DND-41 (cell line): Measurements from ENCODE around the gene DCHS1.

Source experiments
- ATAC-seq: fragments of 200-7000 bp; cut with Tn5 transposase; 3 replicates; pipeline ENCODE4 v1.9.1; 2021; ENCODE audit warnings: low read depth; ENCODE audit not compliant: insufficient read depth
- DNase-seq: peaks from one replicate; pipeline ENCODE4 v3.0.0-alpha.2; 2020
- H2AFZ ChIP-seq: 2 replicates; pipeline ENCODE4 v1.6.0; 2012; ENCODE audit warnings: low read depth, low read length
- H3K27ac ChIP-seq: 2 replicates; pipeline ENCODE4 v1.5.1; 2012; ENCODE audit warnings: low read length, inconsistent platforms
- H3K27me3 ChIP-seq: fragments of 200-600 bp; sonication (generic); 2 replicates; pipeline ENCODE4 v1.6.0; 2012; ENCODE audit warnings: low read length, mild to moderate bottlenecking, inconsistent platforms; ENCODE audit not compliant: insufficient read depth, poor library complexity
- H3K36me3 ChIP-seq: 2 replicates; pipeline ENCODE4 v1.5.1; 2012; ENCODE audit warnings: low read length, inconsistent platforms; ENCODE audit not compliant: insufficient read depth
- H3K4me1 ChIP-seq: 2 replicates; pipeline ENCODE4 v1.5.1; 2012; ENCODE audit warnings: mild to moderate bottlenecking, low read length; ENCODE audit not compliant: insufficient read depth
- H3K4me2 ChIP-seq: 2 replicates; pipeline ENCODE4 v1.6.0; 2012; ENCODE audit warnings: mild to moderate bottlenecking, moderate library complexity, low read length, inconsistent platforms; ENCODE audit not compliant: insufficient read depth
- H3K4me3 ChIP-seq, 2 experiments: fragments of 200-600 bp in 1 of 2; shearing (Covaris generic) in 1 of 2; 2 replicates each; pipeline ENCODE4 v1.5.1; 2012 to 2016; ENCODE audit warnings: inconsistent platforms in 2 of 2, low read length in 2 of 2, mild to moderate bottlenecking in 2 of 2, low read depth in 1 of 2, moderate library complexity in 1 of 2
- H3K79me2 ChIP-seq: 2 replicates; pipeline ENCODE4 v1.6.0; 2012; ENCODE audit warnings: low read length, inconsistent platforms; ENCODE audit not compliant: insufficient read depth
- H3K9ac ChIP-seq: 2 replicates; pipeline ENCODE4 v1.6.0; 2012; ENCODE audit warnings: low read depth, mild to moderate bottlenecking, inconsistent platforms, low read length, moderate library complexity
- H3K9me3 ChIP-seq: 2 replicates; pipeline ENCODE4 v1.5.1; 2012; ENCODE audit warnings: low read length, moderate library complexity, mild to moderate bottlenecking, inconsistent platforms; ENCODE audit not compliant: insufficient read depth, severe bottlenecking
- H4K20me1 ChIP-seq: 2 replicates; pipeline ENCODE4 v1.6.0; 2012; ENCODE audit warnings: low read length; ENCODE audit not compliant: insufficient read depth
- EZH2 ChIP-seq: IDR thresholded peaks from 3 replicates; pipeline ENCODE4 v1.6.1; 2012; ENCODE audit warnings: borderline replicate concordance, low read depth, mild to moderate bottlenecking, moderate library complexity, low read length, inconsistent platforms; ENCODE audit not compliant: severe bottlenecking
- TF ChIP-seq, protein P1 (sequence below): IDR thresholded peaks from 2 replicates; pipeline ENCODE4 v1.5.1; 2012; ENCODE audit warnings: borderline replicate concordance, low read length, moderate library complexity, mild to moderate bottlenecking; ENCODE audit not compliant: poor library complexity, severe bottlenecking; ENCODE audit errors: extremely low read depth

DCHS1 gene

DNA sequence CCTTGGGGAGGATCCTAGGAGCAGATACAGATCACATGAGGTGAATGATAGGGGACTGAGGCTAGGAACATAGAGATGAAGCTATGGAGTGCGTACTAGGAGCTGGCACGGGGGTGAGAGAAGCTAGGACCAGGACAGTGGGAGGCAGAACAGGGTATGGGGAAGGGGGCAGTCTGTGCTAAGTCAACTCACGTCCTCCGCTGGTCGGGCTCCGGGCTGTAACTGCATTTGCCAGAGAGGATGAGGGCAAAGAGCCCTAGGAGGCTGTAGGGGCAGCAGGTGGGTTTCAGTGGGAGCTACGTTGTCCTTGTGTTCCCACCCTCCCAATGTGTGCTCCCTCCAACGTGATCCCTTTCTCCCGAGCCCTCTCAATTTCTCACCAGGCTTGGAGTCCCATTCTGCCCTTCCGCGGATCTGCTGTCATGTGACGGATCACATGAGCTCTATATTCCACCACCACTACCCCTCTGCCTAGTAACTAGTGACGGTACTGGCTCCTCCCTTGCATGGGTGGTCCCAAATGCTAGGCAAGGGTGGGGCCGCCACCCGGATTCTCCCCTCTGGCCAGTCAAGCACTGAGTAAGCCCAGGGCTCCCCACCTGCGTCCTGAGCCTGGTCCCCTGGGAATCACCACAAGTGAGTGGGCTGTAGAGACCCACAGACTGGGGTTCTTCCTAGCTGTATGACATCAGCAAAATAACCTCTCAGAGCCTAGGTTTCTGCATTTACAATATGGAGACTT is 36.4 kb downstream of the DCHS1 start, which contains the start of gene TPP1:
Gene TPP1 (minus strand): TSS at position 419 of the 742 bp plus-strand sequence. CDS start 22 bp downstream, at position 397.
- peak within 1 kb of the TSS; percentile 44 to 81; a peak in 3 of 4 replicates for H3K4me3 ChIP-seq
- H3K4me1 ChIP-seq: peaks cover 24% of the 10 kb centered on the region
- peaks cover 24% of the 10 kb centered on the region for H3K79me2 ChIP-seq
- H3K27me3 ChIP-seq: no peaks in the 10 kb centered on the region
- H2AFZ ChIP-seq: peak within 1 kb of the TSS; percentile 90
- peaks cover 27% of the 10 kb centered on the region for H3K36me3 ChIP-seq
- H3K4me2 ChIP-seq: peak within 1 kb of the TSS; percentile 94
- peak; percentile 93 for DNase-seq
- H3K9me3 ChIP-seq: no peaks in the 10 kb centered on the region
- peak within 1 kb of the TSS; percentile 65 for H3K9ac ChIP-seq
- ATAC-seq: peak; percentile 99
- H4K20me1 ChIP-seq: no peaks in the 10 kb centered on the region
- peak within 1 kb of the TSS; percentile 78 for H3K27ac ChIP-seq
- TF ChIP-seq EZH2: no peak
- TF ChIP-seq, protein P1, sequence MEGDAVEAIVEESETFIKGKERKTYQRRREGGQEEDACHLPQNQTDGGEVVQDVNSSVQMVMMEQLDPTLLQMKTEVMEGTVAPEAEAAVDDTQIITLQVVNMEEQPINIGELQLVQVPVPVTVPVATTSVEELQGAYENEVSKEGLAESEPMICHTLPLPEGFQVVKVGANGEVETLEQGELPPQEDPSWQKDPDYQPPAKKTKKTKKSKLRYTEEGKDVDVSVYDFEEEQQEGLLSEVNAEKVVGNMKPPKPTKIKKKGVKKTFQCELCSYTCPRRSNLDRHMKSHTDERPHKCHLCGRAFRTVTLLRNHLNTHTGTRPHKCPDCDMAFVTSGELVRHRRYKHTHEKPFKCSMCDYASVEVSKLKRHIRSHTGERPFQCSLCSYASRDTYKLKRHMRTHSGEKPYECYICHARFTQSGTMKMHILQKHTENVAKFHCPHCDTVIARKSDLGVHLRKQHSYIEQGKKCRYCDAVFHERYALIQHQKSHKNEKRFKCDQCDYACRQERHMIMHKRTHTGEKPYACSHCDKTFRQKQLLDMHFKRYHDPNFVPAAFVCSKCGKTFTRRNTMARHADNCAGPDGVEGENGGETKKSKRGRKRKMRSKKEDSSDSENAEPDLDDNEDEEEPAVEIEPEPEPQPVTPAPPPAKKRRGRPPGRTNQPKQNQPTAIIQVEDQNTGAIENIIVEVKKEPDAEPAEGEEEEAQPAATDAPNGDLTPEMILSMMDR: no peak

DNA sequence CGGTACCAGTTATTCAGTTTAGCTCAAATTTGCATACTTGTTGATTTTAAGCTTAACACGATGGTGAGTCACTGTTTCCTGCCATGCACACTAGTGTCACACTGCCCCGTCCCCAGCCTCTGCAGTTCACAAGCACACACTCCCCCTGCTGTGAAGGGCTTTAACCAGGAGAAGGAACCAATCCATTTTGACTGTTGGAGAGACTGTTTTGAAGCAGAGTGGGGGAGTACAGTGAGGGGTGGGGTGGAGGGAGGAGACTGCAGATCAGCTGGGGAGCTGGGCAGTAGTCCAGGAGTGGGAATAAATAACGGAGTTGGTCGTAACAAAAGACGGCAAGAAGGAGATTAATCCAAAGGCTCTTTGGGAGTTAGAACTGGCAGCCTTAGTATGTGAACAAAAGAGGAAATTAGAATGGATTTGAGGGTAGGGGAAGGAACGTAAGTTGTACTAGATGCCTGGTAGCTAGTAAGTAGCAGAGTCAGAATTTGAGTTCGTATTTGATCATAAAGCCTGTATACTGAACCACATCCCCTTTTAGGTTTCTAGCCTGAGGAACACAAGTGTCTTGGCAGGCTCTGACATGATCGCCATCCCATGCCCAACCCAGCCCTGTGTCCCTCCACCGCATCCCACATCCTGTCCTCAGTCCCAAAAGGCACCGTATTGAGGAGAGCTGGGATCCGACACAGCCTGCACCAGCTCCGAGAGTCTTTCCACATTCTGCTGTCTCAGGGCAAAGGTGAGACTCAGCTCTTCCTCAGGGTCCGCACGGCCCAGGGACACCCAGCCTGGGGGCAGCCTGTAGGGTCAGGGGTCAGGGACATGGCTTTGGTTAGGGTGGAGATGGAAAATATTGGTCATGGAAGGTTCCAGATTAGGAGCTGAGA is 37.2 kb downstream of the DCHS1 start:
- DNase-seq: no peak
- peak overlapping the region; percentile 65 for H3K9ac ChIP-seq
- H3K4me1 ChIP-seq: peaks cover 31% of the 10 kb centered on the region
- peak overlapping the region; percentile 94 for H3K4me2 ChIP-seq
- H2AFZ ChIP-seq: peak overlapping the region; percentile 90; the same call in 1 of the 2 replicates
- H3K36me3 ChIP-seq: peaks cover 27% of the 10 kb centered on the region
- no peaks in the 10 kb centered on the region for H4K20me1 ChIP-seq
- H3K27me3 ChIP-seq: no peaks in the 10 kb centered on the region
- H3K9me3 ChIP-seq: no peaks in the 10 kb centered on the region
- H3K79me2 ChIP-seq: peaks cover 24% of the 10 kb centered on the region
- TF ChIP-seq, protein P1: no peak
- no peak for TF ChIP-seq EZH2
- ATAC-seq: no peak
- peak overlapping the region; percentile 78 for H3K27ac ChIP-seq
- peak overlapping the region; percentile 44 to 81; a peak in 3 of 4 replicates for H3K4me3 ChIP-seq

DNA sequence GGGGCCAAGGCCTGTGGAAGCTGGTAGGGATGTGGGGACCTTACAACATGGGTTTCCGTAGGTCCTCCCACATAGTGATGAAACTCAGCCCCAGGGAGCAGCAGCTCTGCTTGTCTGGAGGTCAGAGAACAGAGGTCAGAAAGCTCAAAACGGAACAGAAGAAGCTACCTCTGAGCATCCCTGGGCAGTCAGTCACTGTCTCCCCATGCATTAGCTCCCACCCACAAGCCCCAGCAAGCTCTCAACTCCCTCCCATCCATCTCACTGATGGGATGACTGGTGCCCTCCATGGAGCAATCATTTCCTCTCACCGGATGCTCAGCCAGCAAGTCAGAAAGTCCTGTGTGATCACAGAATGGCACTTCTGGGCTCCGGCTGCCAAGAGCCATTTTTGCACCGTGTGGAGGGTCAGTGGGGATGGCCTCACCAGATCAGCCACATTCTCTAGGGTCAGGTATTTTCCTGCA is 38.3 kb downstream of the DCHS1 start:
- no peak for DNase-seq
- H3K27ac ChIP-seq: no peak overlapping the region
- peaks cover 40% of the 10 kb centered on the region for H3K4me1 ChIP-seq
- peaks cover 24% of the 10 kb centered on the region for H3K79me2 ChIP-seq
- 0 out of 2 replicates have a peak overlapping the region, but pooled peaks have one; percentile 94 for H3K4me2 ChIP-seq
- no peak for ATAC-seq
- H3K36me3 ChIP-seq: peaks cover 27% of the 10 kb centered on the region
- no peaks in the 10 kb centered on the region for H3K27me3 ChIP-seq
- H3K9me3 ChIP-seq: no peaks in the 10 kb centered on the region
- H2AFZ ChIP-seq: no peak overlapping the region
- H3K9ac ChIP-seq: no peak overlapping the region
- H3K4me3 ChIP-seq: no peak overlapping the region
- no peak for TF ChIP-seq EZH2
- TF ChIP-seq, protein P1: no peak
- H4K20me1 ChIP-seq: no peaks in the 10 kb centered on the region
